BJ (cell line): ENCODE measurements around the gene NUDT3. TPM values are rescaled to one million over a fixed set of nuclear protein-coding genes. Genes with fewer than 3 reads are reported as not detected.

ENCODE experiments used
- CTCF ChIA-PET: fragments of 350-600 bp; formaldehyde crosslinking; extraction: SDS; loops from one replicate; lab custom pipeline; 2021; ENCODE audit warnings: antibody characterized with exemption, inconsistent platforms; lab: Yijun Ruan, JAX
- POLR2A ChIA-PET: fragments of 300-600 bp; sonication (Branson Sonifier 250); formaldehyde crosslinking; extraction: SDS; loops from one replicate; lab custom pipeline; 2021; ENCODE audit warnings: antibody characterized with exemption; lab: Charles Lee
- DNase-seq: peaks from one replicate; pipeline ENCODE4 v3.0.0-alpha.2; 2011; ENCODE audit warnings: low read depth
- H3K27me3 ChIP-seq: 2 replicates; pipeline ENCODE4 v1.6.0; 2011; ENCODE audit warnings: low read length; ENCODE audit not compliant: control insufficient read depth, insufficient read depth
- H3K36me3 ChIP-seq: 2 replicates; pipeline ENCODE4 v1.5.1; 2011; ENCODE audit warnings: low read length; ENCODE audit not compliant: control insufficient read depth, insufficient read depth
- H3K4me3 ChIP-seq: 2 replicates; pipeline ENCODE4 v1.5.1; 2011; ENCODE audit warnings: low read depth, mild to moderate bottlenecking, control low read depth, low read length
- CTCF ChIP-seq: IDR thresholded peaks from 2 replicates; pipeline ENCODE4 v1.5.1; 2011; ENCODE audit warnings: low read depth, mild to moderate bottlenecking, control low read depth, inconsistent platforms, low read length, moderate library complexity; ENCODE audit not compliant: insufficient read depth
- polyA plus RNA-seq: library from polyadenylated mRNA; depleted of rRNA; stranded (reverse); fragments of >200 nt; gene quantifications from 2 replicates; pipeline ENCODE4 v1.2.3, GENCODE V29; 2011

Gene NUDT3
- polyA plus RNA-seq, 1 experiment = 9.6 TPM

GRCh38 chr6:34243901-34244884 lies 148.3 kb downstream of the NUDT3 start:
- peak; percentile 65 for DNase-seq
- peak; percentile 62 for TF ChIP-seq CTCF
- Histone ChIP-seq H3K27me3 (no peaks in the 10 kb centered on the region), H3K4me3 (no peak overlapping the region), H3K36me3 (peaks cover 5% of the 10 kb centered on the region)
- POLR2A ChIA-PET = no interaction called here
- CTCF ChIA-PET = interaction anchor here (0.6 to 2.6 kb wide), 11 partner anchors 12 to 172 kb away, joined by 3 to 9 read pairs (median 3); no protein-coding TSS in a partner anchor

- DNase-seq = no peak
- no peak overlapping the region for H3K4me3 ChIP-seq
- no peak for TF ChIP-seq CTCF
- ChIA-PET CTCF (interaction anchor here (0.9 to 2.6 kb wide), 4 partner anchors 13 to 172 kb away, joined by 3 to 9 read pairs (median 4); no protein-coding TSS in a partner anchor), POLR2A (no interaction called here)
- H3K36me3 ChIP-seq = peaks cover 5% of the 10 kb centered on the region
- H3K27me3 ChIP-seq = no peaks in the 10 kb centered on the region
These were observed 149.2 kb downstream of the NUDT3 start for GRCh38 chr6:34243131-34243771.

GRCh38 chr6:34242252-34243130 lies 150.0 kb downstream of the NUDT3 start:
- H3K36me3 ChIP-seq = peaks cover 5% of the 10 kb centered on the region
- no peaks in the 10 kb centered on the region for H3K27me3 ChIP-seq
- CTCF ChIA-PET = interaction anchor here (0.9 to 2.6 kb wide), 2 partner anchors 12 to 46 kb away, joined by 3 to 9 read pairs; no protein-coding TSS in a partner anchor
- DNase-seq = no peak
- POLR2A ChIA-PET = no interaction called here
- no peak for TF ChIP-seq CTCF
- H3K4me3 ChIP-seq = no peak overlapping the region

- TF ChIP-seq CTCF = no peak
- Histone ChIP-seq H3K4me3 (no peak overlapping the region), H3K27me3 (no peaks in the 10 kb centered on the region), H3K36me3 (peaks cover 5% of the 10 kb centered on the region)
- no peak for DNase-seq
- POLR2A ChIA-PET = no interaction called here
- CTCF ChIA-PET = no interaction called here
These were observed 150.9 kb downstream of the NUDT3 start for GRCh38 chr6:34241351-34242215.
